ENCODE data around the gene ABCC6. TPM values are rescaled to one million over a fixed set of nuclear protein-coding genes. Genes with fewer than 3 reads are reported as not detected.

The ABCC6 gene
- total RNA-seq, 1 donor from 2014 or later: 3.0 TPM

DNA sequence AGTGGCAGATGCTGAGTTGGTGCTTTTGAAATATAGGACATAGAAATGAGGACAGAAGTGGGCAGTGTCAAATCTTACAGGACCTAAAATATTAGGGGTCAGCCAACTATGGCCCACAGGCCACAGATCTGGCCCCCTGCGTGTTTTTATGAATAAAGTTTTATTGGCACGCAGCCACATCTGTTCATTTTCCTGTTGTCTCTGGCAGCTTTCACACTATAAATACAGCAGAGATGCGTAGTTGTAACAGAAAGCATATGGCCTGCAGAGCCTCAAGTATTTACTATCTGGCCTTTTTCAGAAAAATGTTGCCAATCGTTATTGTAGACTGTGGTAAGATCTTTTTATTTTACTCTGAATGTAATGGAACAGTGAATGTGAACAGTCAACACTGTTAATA is 82.8 kb downstream of the ABCC6 start:
- H3K79me2 ChIP-seq (ENCODE audit: insufficient read depth, low read length): no peaks in the 10 kb centered on the region
- no peak for DNase-seq (ENCODE audit: low read depth)
- Mint-ChIP-seq H3K27ac (ENCODE audit: unreplicated experiment) (no peak overlapping the region), H3K4me3 (ENCODE audit: unreplicated experiment) (no peak overlapping the region), H3K9me3 (ENCODE audit: unreplicated experiment) (no peaks in the 10 kb centered on the region), H3K4me1 (ENCODE audit: low read depth, unreplicated experiment) (peaks cover 8% of the 10 kb centered on the region), H3K36me3 (ENCODE audit: low read depth, unreplicated experiment) (peaks cover 35% of the 10 kb centered on the region), H3K27me3 (ENCODE audit: low read depth, unreplicated experiment) (no peaks in the 10 kb centered on the region)
- H3K9me3 ChIP-seq (ENCODE audit: insufficient read depth, low read depth, low read length): no peaks in the 10 kb centered on the region
- H3K4me3 ChIP-seq (ENCODE audit: insufficient read depth, low read depth, low read length): no peak overlapping the region
- H3K9ac ChIP-seq (ENCODE audit: low read length): no peak overlapping the region
- H3K4me1 ChIP-seq (ENCODE audit: insufficient read depth, low read length): peaks cover 4% of the 10 kb centered on the region
- H2AFZ ChIP-seq (ENCODE audit: low read depth, low read length): no peak overlapping the region
- TF ChIP-seq EZH2 (IDR thresholded peaks at IDR 0.05; ENCODE audit: insufficient read depth, low read length): no peak
- H4K20me1 ChIP-seq (ENCODE audit: insufficient read depth, low read length): peaks cover 24% of the 10 kb centered on the region
- H3K27ac ChIP-seq (ENCODE audit: low read depth, low read length): no peak overlapping the region
- peaks cover 30% of the 10 kb centered on the region for H3K36me3 ChIP-seq (ENCODE audit: insufficient read depth, low read length)
- H3K27me3 ChIP-seq (ENCODE audit: insufficient read depth, low read length): no peaks in the 10 kb centered on the region
- FAIRE-seq: no peak
- H3K4me2 ChIP-seq (ENCODE audit: low read length): no peak overlapping the region

DNA sequence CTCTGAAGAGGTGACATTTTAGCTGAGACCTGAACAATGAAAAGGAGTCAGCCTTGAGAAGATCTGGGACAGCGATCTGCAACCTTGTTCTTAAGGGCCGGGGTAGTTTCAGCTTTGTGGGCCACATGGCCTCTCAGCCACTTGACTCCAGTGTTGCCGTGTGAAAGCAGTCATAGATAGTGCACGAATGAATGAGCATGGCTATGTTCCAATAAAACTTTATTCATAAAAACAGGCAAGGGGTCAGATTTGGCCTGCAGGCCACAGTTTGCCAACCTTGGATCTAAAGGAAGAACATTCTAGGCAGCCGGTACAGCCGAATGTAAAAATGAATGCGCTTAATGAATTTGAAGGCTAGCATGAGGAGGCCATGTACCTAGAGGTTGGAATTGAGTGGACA is 83.5 kb downstream of the ABCC6 start:
- H3K9me3 ChIP-seq (ENCODE audit: insufficient read depth, low read depth, low read length): no peaks in the 10 kb centered on the region
- no peak overlapping the region for H3K9ac ChIP-seq (ENCODE audit: low read length)
- no peak overlapping the region for H2AFZ ChIP-seq (ENCODE audit: low read depth, low read length)
- no peaks in the 10 kb centered on the region for H3K27me3 Mint-ChIP-seq (ENCODE audit: low read depth, unreplicated experiment)
- peaks cover 8% of the 10 kb centered on the region for H3K4me1 Mint-ChIP-seq (ENCODE audit: low read depth, unreplicated experiment)
- H3K36me3 Mint-ChIP-seq (ENCODE audit: low read depth, unreplicated experiment): peaks cover 36% of the 10 kb centered on the region
- H3K4me3 Mint-ChIP-seq (ENCODE audit: unreplicated experiment): no peak overlapping the region
- H3K4me1 ChIP-seq (ENCODE audit: insufficient read depth, low read length): peaks cover 4% of the 10 kb centered on the region
- no peak for TF ChIP-seq EZH2 (IDR thresholded peaks at IDR 0.05; ENCODE audit: insufficient read depth, low read length)
- TF ChIP-seq, protein P1, sequence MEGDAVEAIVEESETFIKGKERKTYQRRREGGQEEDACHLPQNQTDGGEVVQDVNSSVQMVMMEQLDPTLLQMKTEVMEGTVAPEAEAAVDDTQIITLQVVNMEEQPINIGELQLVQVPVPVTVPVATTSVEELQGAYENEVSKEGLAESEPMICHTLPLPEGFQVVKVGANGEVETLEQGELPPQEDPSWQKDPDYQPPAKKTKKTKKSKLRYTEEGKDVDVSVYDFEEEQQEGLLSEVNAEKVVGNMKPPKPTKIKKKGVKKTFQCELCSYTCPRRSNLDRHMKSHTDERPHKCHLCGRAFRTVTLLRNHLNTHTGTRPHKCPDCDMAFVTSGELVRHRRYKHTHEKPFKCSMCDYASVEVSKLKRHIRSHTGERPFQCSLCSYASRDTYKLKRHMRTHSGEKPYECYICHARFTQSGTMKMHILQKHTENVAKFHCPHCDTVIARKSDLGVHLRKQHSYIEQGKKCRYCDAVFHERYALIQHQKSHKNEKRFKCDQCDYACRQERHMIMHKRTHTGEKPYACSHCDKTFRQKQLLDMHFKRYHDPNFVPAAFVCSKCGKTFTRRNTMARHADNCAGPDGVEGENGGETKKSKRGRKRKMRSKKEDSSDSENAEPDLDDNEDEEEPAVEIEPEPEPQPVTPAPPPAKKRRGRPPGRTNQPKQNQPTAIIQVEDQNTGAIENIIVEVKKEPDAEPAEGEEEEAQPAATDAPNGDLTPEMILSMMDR (IDR thresholded peaks at IDR 0.05; ENCODE audit: insufficient read depth, low read depth, low read length): no peak
- H3K27me3 ChIP-seq (ENCODE audit: insufficient read depth, low read length): no peaks in the 10 kb centered on the region
- FAIRE-seq (no peak), DNase-seq (ENCODE audit: low read depth) (no peak)
- no peak overlapping the region for H3K27ac ChIP-seq (ENCODE audit: low read depth, low read length)
- peaks cover 30% of the 10 kb centered on the region for H3K36me3 ChIP-seq (ENCODE audit: insufficient read depth, low read length)
- H3K4me2 ChIP-seq (ENCODE audit: low read length): no peak overlapping the region
- peaks cover 17% of the 10 kb centered on the region for H4K20me1 ChIP-seq (ENCODE audit: insufficient read depth, low read length)
- no peaks in the 10 kb centered on the region for H3K79me2 ChIP-seq (ENCODE audit: insufficient read depth, low read length)
- H3K27ac Mint-ChIP-seq (ENCODE audit: unreplicated experiment): no peak overlapping the region
- H3K4me3 ChIP-seq (ENCODE audit: insufficient read depth, low read depth, low read length): no peak overlapping the region
- no peaks in the 10 kb centered on the region for H3K9me3 Mint-ChIP-seq (ENCODE audit: unreplicated experiment)

DNA sequence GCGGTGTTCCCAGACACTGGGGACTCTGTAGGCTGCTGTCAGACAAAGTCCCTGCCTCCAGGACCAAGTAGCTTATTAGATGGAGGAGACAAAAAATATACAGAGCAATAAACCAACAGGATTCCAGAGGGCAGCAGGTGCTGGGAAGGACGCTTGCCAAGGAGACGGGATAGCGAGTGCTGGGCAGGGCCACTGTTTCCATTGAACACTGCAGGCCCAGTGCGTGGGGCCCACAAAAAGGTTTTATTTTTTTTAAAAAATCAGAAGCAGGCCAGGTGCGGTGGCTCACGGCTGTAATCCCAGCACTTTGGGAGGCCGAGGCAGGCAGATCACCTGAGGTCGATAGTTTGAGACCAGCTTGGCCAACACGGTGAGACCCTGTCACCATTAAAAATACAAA is 84.2 kb downstream of the ABCC6 start:
- H3K27ac ChIP-seq (ENCODE audit: low read depth, low read length): no peak overlapping the region
- peaks cover 3% of the 10 kb centered on the region for H3K4me1 Mint-ChIP-seq (ENCODE audit: low read depth, unreplicated experiment)
- no peaks in the 10 kb centered on the region for H3K79me2 ChIP-seq (ENCODE audit: insufficient read depth, low read length)
- no peaks in the 10 kb centered on the region for H3K27me3 Mint-ChIP-seq (ENCODE audit: low read depth, unreplicated experiment)
- no peaks in the 10 kb centered on the region for H3K4me1 ChIP-seq (ENCODE audit: insufficient read depth, low read length)
- H3K36me3 ChIP-seq (ENCODE audit: insufficient read depth, low read length): peaks cover 30% of the 10 kb centered on the region
- peak overlapping the region; percentile 27 for H3K27ac Mint-ChIP-seq (ENCODE audit: unreplicated experiment)
- H3K4me3 Mint-ChIP-seq (ENCODE audit: unreplicated experiment): no peak overlapping the region
- no peak overlapping the region for H3K4me3 ChIP-seq (ENCODE audit: insufficient read depth, low read depth, low read length)
- H2AFZ ChIP-seq (ENCODE audit: low read depth, low read length): no peak overlapping the region
- H3K36me3 Mint-ChIP-seq (ENCODE audit: low read depth, unreplicated experiment): peaks cover 35% of the 10 kb centered on the region
- H4K20me1 ChIP-seq (ENCODE audit: insufficient read depth, low read length): peaks cover 17% of the 10 kb centered on the region
- no peaks in the 10 kb centered on the region for H3K27me3 ChIP-seq (ENCODE audit: insufficient read depth, low read length)
- DNase-seq (ENCODE audit: low read depth) (no peak), FAIRE-seq (no peak)
- no peak for TF ChIP-seq EZH2 (IDR thresholded peaks at IDR 0.05; ENCODE audit: insufficient read depth, low read length)
- TF ChIP-seq, protein P1 (IDR thresholded peaks at IDR 0.05; ENCODE audit: insufficient read depth, low read depth, low read length): no peak
- no peak overlapping the region for H3K4me2 ChIP-seq (ENCODE audit: low read length)
- no peak overlapping the region for H3K9ac ChIP-seq (ENCODE audit: low read length)
- H3K9me3 ChIP-seq (ENCODE audit: insufficient read depth, low read depth, low read length): no peaks in the 10 kb centered on the region
- no peaks in the 10 kb centered on the region for H3K9me3 Mint-ChIP-seq (ENCODE audit: unreplicated experiment)

Data from astrocyte (in vitro differentiated cells and primary cell).